IMR-90 (cell line): Measurements from ENCODE around the gene CCDC77. TPM values are rescaled to one million over a fixed set of nuclear protein-coding genes. Genes with fewer than 3 reads are reported as not detected.

Source experiments
- ATAC-seq: fragments of 200-7000 bp; cut with Tn5 transposase; 2 replicates; pipeline ENCODE4 v1.9.1; 2020; ENCODE audit warnings: low read depth, mild to moderate bottlenecking, moderate library complexity
- BruUV-seq: library from RNA; stranded (reverse); fragments of 400-500 nt; replicated peaks from 2 replicates; lab custom pipeline; 2021; lab: Mats Ljungman, UMichigan
- CTCF ChIA-PET: fragments of 300-600 bp; formaldehyde crosslinking; extraction: SDS; loops from one replicate; lab custom pipeline; 2021; ENCODE audit warnings: antibody characterized with exemption; lab: Yijun Ruan, JAX
- POLR2A ChIA-PET: fragments of 300-600 bp; sonication (Branson Sonifier 250); formaldehyde crosslinking; loops from one replicate; lab custom pipeline; 2022; ENCODE audit warnings: antibody characterized with exemption; ENCODE audit not compliant: unreplicated experiment; lab: Charles Lee
- DNase-seq: peaks from one replicate; pipeline ENCODE4 v3.0.0; 2013
- H2AFZ ChIP-seq: replicated peaks from 2 replicates; pipeline ENCODE3; 2013; ENCODE audit warnings: low read length, mild to moderate bottlenecking; ENCODE audit not compliant: poor library complexity
- H2AK5ac ChIP-seq: 2 replicates; pipeline ENCODE4 v1.6.1; 2013; ENCODE audit warnings: low read depth, low read length, inconsistent platforms
- H2AK9ac ChIP-seq: replicated peaks from 2 replicates; pipeline ENCODE3; 2013; ENCODE audit warnings: mild to moderate bottlenecking, low read depth, low read length, moderate library complexity; ENCODE audit not compliant: poor library complexity
- H2BK120ac ChIP-seq: 2 replicates; pipeline ENCODE4 v1.6.1; 2013; ENCODE audit warnings: low read depth, low read length, inconsistent platforms
- H2BK15ac ChIP-seq: 3 replicates; pipeline ENCODE4 v1.6.1; 2013; ENCODE audit warnings: low read depth, low read length, inconsistent platforms
- H2BK20ac ChIP-seq: 2 replicates; pipeline ENCODE4 v1.6.1; 2013; ENCODE audit warnings: low read depth, mild to moderate bottlenecking, inconsistent platforms, low read length, moderate library complexity
- H2BK5ac ChIP-seq: 2 replicates; pipeline ENCODE4 v1.6.1; 2013; ENCODE audit warnings: mild to moderate bottlenecking, low read depth, low read length, inconsistent platforms; ENCODE audit not compliant: poor library complexity, severe bottlenecking
- H3K14ac ChIP-seq: replicated peaks from 2 replicates; pipeline ENCODE4 v1.6.1; 2013; ENCODE audit warnings: low read depth, low read length, inconsistent platforms
- H3K18ac ChIP-seq: 2 replicates; pipeline ENCODE4 v1.6.1; 2013; ENCODE audit warnings: low read depth, low read length, control low read depth
- H3K23ac ChIP-seq: 2 replicates; pipeline ENCODE4 v1.6.1; 2013; ENCODE audit warnings: low read depth, low read length, inconsistent platforms
- H3K27ac ChIP-seq: 2 replicates; pipeline ENCODE4 v1.5.1; 2013; ENCODE audit warnings: mild to moderate bottlenecking, control low read depth, low read length; ENCODE audit not compliant: insufficient read depth
- H3K27me3 ChIP-seq: 2 replicates; pipeline ENCODE4 v1.6.1; 2013; ENCODE audit warnings: low read length; ENCODE audit not compliant: control insufficient read depth, insufficient read depth
- H3K36me3 ChIP-seq: 2 replicates; pipeline ENCODE4 v1.6.1; 2013; ENCODE audit warnings: low read length, mixed read lengths; ENCODE audit not compliant: control insufficient read depth, insufficient read depth
- H3K4ac ChIP-seq: 2 replicates; pipeline ENCODE4 v1.6.1; 2013; ENCODE audit warnings: low read depth, low read length, inconsistent platforms
- H3K4me1 ChIP-seq: 2 replicates; pipeline ENCODE4 v1.6.1; 2013; ENCODE audit warnings: low read length, mixed read lengths; ENCODE audit not compliant: control insufficient read depth, insufficient read depth
- H3K4me2 ChIP-seq: 2 replicates; pipeline ENCODE4 v1.6.1; 2013; ENCODE audit warnings: low read depth, mild to moderate bottlenecking, control low read depth, low read length, moderate library complexity
- H3K4me3 ChIP-seq: 2 replicates; pipeline ENCODE4 v1.5.1; 2013; ENCODE audit warnings: low read depth, mild to moderate bottlenecking, control low read depth, low read length, moderate library complexity; ENCODE audit not compliant: insufficient read depth
- H3K56ac ChIP-seq: 2 replicates; pipeline ENCODE4 v1.6.1; 2013; ENCODE audit warnings: low read length, inconsistent platforms; ENCODE audit not compliant: insufficient read depth; ENCODE audit errors: extremely low read depth
- H3K79me1 ChIP-seq, 2 experiments: 2 replicates each; pipeline ENCODE4 v1.6.1; 2013; ENCODE audit warnings: low read length in 2 of 2, inconsistent platforms in 1 of 2, low read depth in 1 of 2
- H3K9ac ChIP-seq: 2 replicates; pipeline ENCODE4 v1.6.1; 2013; ENCODE audit warnings: low read depth, low read length, control low read depth
- H3K9me1 ChIP-seq: 2 replicates; pipeline ENCODE4 v1.6.1; 2013; ENCODE audit warnings: low read length, inconsistent platforms; ENCODE audit not compliant: insufficient read depth
- H3K9me3 ChIP-seq: 2 replicates; pipeline ENCODE4 v1.6.1; 2013; ENCODE audit warnings: low read length; ENCODE audit not compliant: control insufficient read depth, insufficient read depth
- H4K20me1 ChIP-seq: 2 replicates; pipeline ENCODE4 v1.6.1; 2013; ENCODE audit warnings: low read length, inconsistent platforms; ENCODE audit not compliant: insufficient read depth
- H4K5ac ChIP-seq: 2 replicates; pipeline ENCODE4 v1.6.1; 2013; ENCODE audit warnings: mild to moderate bottlenecking, low read depth, low read length, control low read depth
- H4K8ac ChIP-seq, 2 experiments: 2 replicates each; pipeline ENCODE4 v1.6.1; 2013; ENCODE audit warnings: low read depth in 2 of 2, low read length in 2 of 2, control low read depth in 1 of 2, inconsistent platforms in 1 of 2
- H4K91ac ChIP-seq: 2 replicates; pipeline ENCODE4 v1.6.1; 2013; ENCODE audit warnings: low read depth, low read length, inconsistent platforms; ENCODE audit not compliant: insufficient read depth
- BHLHE40 ChIP-seq: fragments of 150-350 bp; IDR thresholded peaks from 2 replicates; pipeline ENCODE4 v1.6.1; 2016; ENCODE audit warnings: mild to moderate bottlenecking, low read depth, low read length
- CEBPB ChIP-seq: IDR thresholded peaks from 2 replicates; pipeline ENCODE4 v1.6.1; 2012; ENCODE audit warnings: low read depth, low read length, improper control_type of control experiment
- CHD1 ChIP-seq: IDR thresholded peaks from 2 replicates; pipeline ENCODE4 v1.6.1; 2012; ENCODE audit warnings: low read depth, low read length, improper control_type of control experiment
- FOS ChIP-seq: fragments of 150-350 bp; IDR thresholded peaks from 2 replicates; pipeline ENCODE4 v1.6.1; 2016; ENCODE audit warnings: low read depth, low read length
- MAFK ChIP-seq: IDR thresholded peaks from 2 replicates; pipeline ENCODE4 v1.6.1; 2012; ENCODE audit warnings: low read depth, low read length, improper control_type of control experiment
- MAZ ChIP-seq: IDR thresholded peaks from 2 replicates; pipeline ENCODE4 v1.6.1; 2012; ENCODE audit warnings: low read depth, mild to moderate bottlenecking, low read length, improper control_type of control experiment, moderate library complexity, borderline replicate concordance
- MXI1 ChIP-seq: IDR thresholded peaks from 2 replicates; pipeline ENCODE4 v1.6.1; 2012; ENCODE audit warnings: low read depth, mild to moderate bottlenecking, low read length, moderate library complexity, borderline replicate concordance
- NFE2L2 ChIP-seq: fragments of 150-350 bp; IDR thresholded peaks from 2 replicates; pipeline ENCODE4 v1.6.1; 2016; ENCODE audit warnings: low read depth, mild to moderate bottlenecking, low read length
- POLR2A ChIP-seq: IDR thresholded peaks from 2 replicates; pipeline ENCODE4 v1.6.1; 2012; ENCODE audit warnings: mild to moderate bottlenecking, low read depth, low read length
- RAD21 ChIP-seq: IDR thresholded peaks from 2 replicates; pipeline ENCODE4 v1.6.1; 2012; ENCODE audit warnings: low read length, improper control_type of control experiment
- RCOR1 ChIP-seq: IDR thresholded peaks from 2 replicates; pipeline ENCODE4 v1.6.1; 2012; ENCODE audit warnings: mild to moderate bottlenecking, low read length, improper control_type of control experiment; ENCODE audit not compliant: insufficient replicate concordance
- RFX5 ChIP-seq: IDR thresholded peaks from 2 replicates; pipeline ENCODE4 v1.8.0; 2012; ENCODE audit warnings: low read depth, mild to moderate bottlenecking, low read length, moderate library complexity
- SMC3 ChIP-seq: fragments of 150-350 bp; IDR thresholded peaks from 2 replicates; pipeline ENCODE4 v1.6.1; 2016; ENCODE audit warnings: low read depth, mild to moderate bottlenecking, antibody characterized with exemption, low read length, moderate library complexity
- WGBS, 2 experiments: methylation state at CpG; one replicate each; pipeline versions ENCODE4 v1.1.5 to v1.1.7; 2013; ENCODE audit warnings: missing lambda C conversion rate in 2 of 2; ENCODE audit not compliant: insufficient read length in 1 of 2; ENCODE audit errors: extremely low coverage in 2 of 2; 5-methylcytosine and 5-hydroxymethylcytosine counted together
- dilution Hi-C: fragments of 300-500 bp; cut with HindIII; formaldehyde crosslinking; loops from one replicate; pipeline ENCODE4 v1.14.3; 2018; ENCODE audit warnings: low sequenced_read_pairs; ENCODE audit not compliant: unreplicated experiment
- in situ Hi-C: fragments of 300-500 bp; cut with MboI; formaldehyde crosslinking; loops from 3 replicates; pipeline ENCODE4 v1.14.3; 2019; ENCODE audit warnings: low sequenced_read_pairs, inconsistent platforms, mixed read lengths
- intact Hi-C: fragments of 100-400 bp; cut with micrococcal nuclease; formaldehyde crosslinking; loops from 2 replicates; pipeline ENCODE4 v1.10.0; 2022
- polyA plus RNA-seq, 3 experiments: library from polyadenylated mRNA; depleted of rRNA; stranded (reverse); fragments of >200 nt; gene quantifications; 2 replicates each; pipeline ENCODE4 v1.2.3, GENCODE V29; 2012; ENCODE audit warnings: low replicate concordance in 1 of 3
- total RNA-seq: library from RNA; depleted of rRNA; stranded (reverse); fragments of >200 nt; gene quantifications from 2 replicates; pipeline ENCODE4 v1.2.3, GENCODE V29; 2012
- TF ChIP-seq, protein P1 (sequence below): fragments of 150-350 bp; IDR thresholded peaks from 2 replicates; pipeline ENCODE4 v1.6.1; 2017; ENCODE audit warnings: mild to moderate bottlenecking, antibody characterized with exemption, low read length, low read depth
- TF ChIP-seq, protein P2 (sequence below): fragments of 150-350 bp; IDR thresholded peaks from 2 replicates; pipeline ENCODE4 v1.6.1; 2016; ENCODE audit warnings: low read depth, mild to moderate bottlenecking, low read length, moderate library complexity, borderline replicate concordance
- TF ChIP-seq, protein P3 (sequence below): conservative IDR thresholded peaks from 2 replicates; pipeline ENCODE4 v1.5.1; 2012; ENCODE audit warnings: mild to moderate bottlenecking, low read depth, low read length, improper control_type of control experiment

CCDC77 gene
- total and polyA plus RNA-seq, 2 of the 4 experiments (the other 2 are of a cell fraction), result 6.6 to 7.2 TPM

DNA sequence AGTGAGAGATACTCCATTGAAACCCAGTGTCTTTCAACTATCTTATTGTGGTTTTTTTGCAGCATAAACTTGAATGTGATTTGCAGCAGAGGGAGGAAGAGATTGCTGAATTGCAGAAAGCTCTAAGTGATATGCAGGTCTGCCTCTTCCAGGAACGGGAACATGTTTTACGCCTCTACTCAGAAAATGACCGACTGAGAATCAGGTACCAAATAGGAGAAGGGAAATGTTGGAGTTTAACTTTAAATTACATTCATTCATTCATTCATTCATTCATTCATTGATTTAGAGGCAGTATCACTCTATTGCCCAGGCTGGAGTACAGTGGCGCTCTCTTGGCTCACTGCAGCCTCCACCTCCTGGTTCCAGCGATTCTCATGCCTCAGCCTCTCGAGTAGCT is 17.0 kb downstream of the CCDC77 start:
- dilution Hi-C loops (no loop called here), intact Hi-C loops (no loop called here), in situ Hi-C loops (no loop called here)
- H3K4me1 ChIP-seq, result no peaks in the 10 kb centered on the region
- no peak overlapping the region for H4K91ac ChIP-seq
- H3K23ac ChIP-seq, result no peak overlapping the region
- H3K14ac ChIP-seq, result no peak overlapping the region
- H3K79me1 ChIP-seq, result no peaks in the 10 kb centered on the region; a peak in 1 of 4 replicates
- H2BK15ac ChIP-seq, result no peak overlapping the region
- H2BK20ac ChIP-seq, result no peak overlapping the region
- no peaks in the 10 kb centered on the region for H3K9me3 ChIP-seq
- TF ChIP-seq RAD21 (no peak), MXI1 (no peak), RFX5 (no peak), FOS (no peak), CEBPB (no peak), CHD1 (no peak), NFE2L2 (no peak), MAFK (no peak), POLR2A (no peak), BHLHE40 (no peak), MAZ (no peak), RCOR1 (no peak), SMC3 (no peak)
- TF ChIP-seq, protein P1, sequence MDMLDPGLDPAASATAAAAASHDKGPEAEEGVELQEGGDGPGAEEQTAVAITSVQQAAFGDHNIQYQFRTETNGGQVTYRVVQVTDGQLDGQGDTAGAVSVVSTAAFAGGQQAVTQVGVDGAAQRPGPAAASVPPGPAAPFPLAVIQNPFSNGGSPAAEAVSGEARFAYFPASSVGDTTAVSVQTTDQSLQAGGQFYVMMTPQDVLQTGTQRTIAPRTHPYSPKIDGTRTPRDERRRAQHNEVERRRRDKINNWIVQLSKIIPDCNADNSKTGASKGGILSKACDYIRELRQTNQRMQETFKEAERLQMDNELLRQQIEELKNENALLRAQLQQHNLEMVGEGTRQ, result no peak
- TF ChIP-seq, protein P2, sequence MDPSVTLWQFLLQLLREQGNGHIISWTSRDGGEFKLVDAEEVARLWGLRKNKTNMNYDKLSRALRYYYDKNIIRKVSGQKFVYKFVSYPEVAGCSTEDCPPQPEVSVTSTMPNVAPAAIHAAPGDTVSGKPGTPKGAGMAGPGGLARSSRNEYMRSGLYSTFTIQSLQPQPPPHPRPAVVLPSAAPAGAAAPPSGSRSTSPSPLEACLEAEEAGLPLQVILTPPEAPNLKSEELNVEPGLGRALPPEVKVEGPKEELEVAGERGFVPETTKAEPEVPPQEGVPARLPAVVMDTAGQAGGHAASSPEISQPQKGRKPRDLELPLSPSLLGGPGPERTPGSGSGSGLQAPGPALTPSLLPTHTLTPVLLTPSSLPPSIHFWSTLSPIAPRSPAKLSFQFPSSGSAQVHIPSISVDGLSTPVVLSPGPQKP, result no peak
- TF ChIP-seq, protein P3, sequence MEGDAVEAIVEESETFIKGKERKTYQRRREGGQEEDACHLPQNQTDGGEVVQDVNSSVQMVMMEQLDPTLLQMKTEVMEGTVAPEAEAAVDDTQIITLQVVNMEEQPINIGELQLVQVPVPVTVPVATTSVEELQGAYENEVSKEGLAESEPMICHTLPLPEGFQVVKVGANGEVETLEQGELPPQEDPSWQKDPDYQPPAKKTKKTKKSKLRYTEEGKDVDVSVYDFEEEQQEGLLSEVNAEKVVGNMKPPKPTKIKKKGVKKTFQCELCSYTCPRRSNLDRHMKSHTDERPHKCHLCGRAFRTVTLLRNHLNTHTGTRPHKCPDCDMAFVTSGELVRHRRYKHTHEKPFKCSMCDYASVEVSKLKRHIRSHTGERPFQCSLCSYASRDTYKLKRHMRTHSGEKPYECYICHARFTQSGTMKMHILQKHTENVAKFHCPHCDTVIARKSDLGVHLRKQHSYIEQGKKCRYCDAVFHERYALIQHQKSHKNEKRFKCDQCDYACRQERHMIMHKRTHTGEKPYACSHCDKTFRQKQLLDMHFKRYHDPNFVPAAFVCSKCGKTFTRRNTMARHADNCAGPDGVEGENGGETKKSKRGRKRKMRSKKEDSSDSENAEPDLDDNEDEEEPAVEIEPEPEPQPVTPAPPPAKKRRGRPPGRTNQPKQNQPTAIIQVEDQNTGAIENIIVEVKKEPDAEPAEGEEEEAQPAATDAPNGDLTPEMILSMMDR, result no peak
- BruUV-seq, result no TSS peak
- no peak overlapping the region for H2AK9ac ChIP-seq
- no peaks in the 10 kb centered on the region for H4K20me1 ChIP-seq
- H3K56ac ChIP-seq, result no peak overlapping the region
- H2AK5ac ChIP-seq, result no peak overlapping the region
- no peak for DNase-seq
- peaks cover 18% of the 10 kb centered on the region for H3K36me3 ChIP-seq
- no peaks in the 10 kb centered on the region for H3K27me3 ChIP-seq
- no peak overlapping the region for H4K8ac ChIP-seq
- H2BK120ac ChIP-seq, result no peak overlapping the region
- ChIA-PET POLR2A (no interaction called here), CTCF (interaction anchor here (0.6 to 1.1 kb wide), 2 partner anchors 10 to 16 kb away, joined by 3 read pairs; no protein-coding TSS in a partner anchor)
- H3K4ac ChIP-seq, result no peak overlapping the region
- no peak overlapping the region for H3K18ac ChIP-seq
- no peak overlapping the region for H2BK5ac ChIP-seq
- ATAC-seq, result no peak
- H3K9ac ChIP-seq, result no peak overlapping the region
- H3K27ac ChIP-seq, result no peak overlapping the region
- H2AFZ ChIP-seq, result no peak overlapping the region
- no CpG with 5 or more reads among the region's 6 CpGs for WGBS, 2 experiments
- no peak overlapping the region for H4K5ac ChIP-seq
- peaks cover 4% of the 10 kb centered on the region; the same call in 1 of the 2 replicates for H3K9me1 ChIP-seq
- H3K4me3 ChIP-seq, result no peak overlapping the region
- no peak overlapping the region for H3K4me2 ChIP-seq
